ENCODE results near the gene SLC17A9. TPM values are rescaled to one million over a fixed set of nuclear protein-coding genes. Genes with fewer than 3 reads are reported as not detected.

The SLC17A9 gene
- total RNA-seq, 2 experiments from 2014 or later, result 47.3 to 48.5 TPM

DNA sequence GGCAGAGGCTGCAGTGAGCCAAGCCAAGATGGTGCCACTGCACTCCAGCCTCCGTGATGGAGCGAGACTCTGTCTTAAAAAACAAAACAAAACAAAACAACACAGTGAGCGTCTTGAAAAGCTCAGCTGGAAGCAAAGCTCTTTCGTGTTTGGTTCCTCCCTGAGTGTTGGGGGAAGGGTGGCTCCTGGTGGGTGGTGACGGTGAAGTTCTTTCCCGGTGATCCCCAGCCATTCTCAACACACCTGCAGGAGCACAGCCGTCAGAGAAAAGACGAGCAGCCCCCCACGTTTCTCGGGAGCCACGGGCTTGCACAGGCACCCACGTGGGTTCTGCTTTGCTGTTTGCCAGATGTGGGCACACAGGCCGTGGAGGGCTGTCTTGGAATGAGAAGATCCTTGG lies 51.0 kb downstream of the SLC17A9 start:
- ChIA-PET CTCF (no interaction called here), POLR2A (no interaction called here)

DNA sequence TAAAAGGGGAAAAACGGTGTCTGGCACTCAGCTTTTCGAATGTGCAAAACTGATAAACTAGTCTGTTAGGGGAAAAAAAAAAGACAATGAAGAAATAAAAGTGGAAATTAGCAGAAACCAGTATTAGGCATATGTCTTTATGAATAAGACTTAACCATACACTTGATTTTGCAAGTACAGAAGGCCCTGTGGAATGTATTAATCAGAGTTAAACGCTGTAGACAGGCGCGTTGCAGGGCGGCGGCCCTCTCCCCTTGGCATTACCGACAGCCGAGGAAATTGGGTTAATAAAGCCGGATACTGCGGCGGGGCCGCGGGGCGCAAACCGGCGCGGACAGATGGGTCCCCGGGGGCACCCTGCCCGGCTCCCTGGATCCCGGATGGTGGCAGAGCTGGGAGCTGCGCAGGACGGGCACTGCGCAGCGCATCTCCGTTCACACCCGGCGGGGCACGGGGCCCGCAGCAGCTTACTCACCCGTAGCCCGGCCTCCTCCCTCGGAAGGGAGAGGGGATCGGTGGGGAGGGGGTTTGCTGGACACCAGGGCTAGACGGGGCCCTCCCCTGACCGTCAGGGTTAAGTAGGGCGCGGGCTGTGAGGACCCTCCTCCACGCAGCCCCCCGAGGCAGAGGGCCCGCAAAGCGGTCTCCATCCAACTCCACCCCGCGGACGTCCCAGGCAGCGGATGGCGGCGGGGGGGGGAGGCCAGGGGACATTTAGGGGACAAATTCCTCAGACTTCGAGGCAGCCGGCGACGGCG lies 52.3 kb downstream of the SLC17A9 start:
- ChIA-PET CTCF (interaction anchor here (0.9 kb wide), 1 partner anchor 32 kb away, joined by 3 read pairs; no protein-coding TSS in a partner anchor), POLR2A (no interaction called here)

DNA sequence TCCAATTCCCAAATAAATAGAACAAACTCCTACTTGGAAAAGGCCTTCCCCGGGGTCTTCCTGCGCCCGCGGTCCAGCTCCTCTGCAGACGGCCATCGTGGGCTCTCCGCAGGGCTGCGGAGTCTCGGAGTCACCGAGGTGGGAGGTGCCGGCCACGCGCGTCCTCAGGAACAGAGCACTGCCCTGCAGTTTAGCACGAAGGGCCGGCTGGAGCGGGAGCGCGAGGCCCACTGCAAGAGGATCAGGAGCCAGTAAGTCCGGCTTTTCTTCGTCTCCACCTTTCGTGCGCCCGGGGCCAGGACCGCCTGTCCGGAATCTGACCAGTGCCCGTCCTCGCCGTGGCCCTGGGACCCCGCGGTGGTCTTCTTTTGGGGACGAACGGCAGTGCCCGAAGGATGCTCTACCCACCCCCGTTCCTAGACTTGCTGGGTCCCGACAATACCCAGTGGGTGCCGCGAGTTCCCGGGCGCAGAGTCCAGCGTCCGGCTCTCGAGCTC lies 52.9 kb downstream of the SLC17A9 start:
- CTCF ChIA-PET, result no interaction called here
- POLR2A ChIA-PET, result no interaction called here

DNA sequence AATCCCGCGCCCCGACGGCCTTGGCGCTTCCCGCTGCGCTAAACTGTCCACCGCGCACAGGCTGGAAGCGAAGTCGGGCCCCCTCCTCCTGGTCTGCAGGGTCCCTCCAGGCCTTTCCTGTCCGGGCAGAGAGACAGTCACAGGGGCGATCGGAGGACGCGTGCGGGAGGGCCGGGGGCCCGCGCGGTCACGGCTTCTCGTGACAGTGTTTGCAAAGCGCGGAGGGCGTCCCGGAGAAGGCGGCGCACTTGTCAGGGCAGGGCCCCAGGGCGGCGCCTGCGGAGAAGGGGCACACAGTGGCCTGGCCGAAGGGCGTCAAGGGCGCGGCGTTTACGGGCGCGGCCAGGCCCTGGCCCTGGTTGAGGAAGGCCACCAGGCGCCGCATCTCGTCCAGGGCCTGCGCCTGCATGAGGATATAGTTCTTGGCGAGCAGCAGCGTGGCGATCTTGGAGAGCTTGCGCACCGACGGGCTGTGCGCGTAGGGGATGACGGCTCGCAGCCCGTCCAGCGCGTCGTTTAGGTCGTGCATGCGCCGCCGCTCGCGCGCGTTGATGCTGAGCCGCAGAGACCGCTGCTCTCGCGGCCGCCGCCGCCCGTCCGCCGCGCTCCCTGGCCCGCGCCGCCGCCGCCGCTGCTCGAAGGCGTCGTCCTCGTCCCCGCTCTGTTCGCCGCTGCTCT lies 53.5 kb downstream of the SLC17A9 start:
- CTCF ChIA-PET, result interaction anchor here (1.3 kb wide), 1 partner anchor 24 kb away, joined by 3 read pairs; no protein-coding TSS in a partner anchor
- POLR2A ChIA-PET, result no interaction called here

DNA sequence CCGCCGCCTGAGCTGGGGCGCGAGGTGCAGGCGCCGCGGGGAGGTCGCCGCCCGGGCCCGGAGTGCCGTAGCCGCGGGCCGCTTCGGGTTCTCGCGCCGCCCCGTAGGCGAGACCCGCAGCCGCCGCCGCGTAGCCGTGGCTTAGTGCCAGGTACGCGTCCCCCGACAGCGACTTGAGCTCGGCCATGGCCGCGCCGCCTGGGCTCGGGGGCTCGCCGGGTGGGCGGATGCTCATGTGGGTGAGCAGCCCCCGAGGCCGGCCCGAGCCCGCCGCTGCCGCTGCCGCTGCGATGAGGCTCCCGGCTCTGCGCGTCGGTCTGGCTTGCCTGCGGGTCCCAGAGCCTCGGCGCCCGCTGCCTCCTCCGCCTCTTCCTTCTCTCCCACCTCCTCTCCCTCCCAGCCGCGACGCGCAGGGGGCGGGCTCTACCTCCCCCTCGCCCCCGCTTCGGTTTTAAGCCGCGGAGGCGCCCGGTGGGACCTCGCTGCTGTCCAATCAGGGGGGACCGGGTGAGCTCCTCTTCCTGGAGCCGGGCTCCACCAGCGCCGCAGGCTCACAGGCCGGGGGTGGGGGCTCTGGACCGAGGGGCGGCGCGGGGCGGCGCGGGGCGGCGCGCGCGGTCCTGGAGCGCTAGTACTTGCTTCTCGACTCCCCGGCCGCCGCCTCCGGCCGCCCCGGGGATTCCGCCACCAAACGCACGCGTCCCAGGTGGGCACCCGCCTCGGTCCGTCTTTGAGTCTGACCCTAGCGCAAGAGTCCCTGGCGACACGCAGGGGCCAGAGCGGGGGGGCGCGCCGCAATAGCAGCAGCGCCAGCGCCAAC lies 54.2 kb downstream of the SLC17A9 start, which contains the start of gene BHLHE23:
Gene BHLHE23, minus strand, starts transcription at position 425 of the 820 bp plus-strand sequence. Its CDS starts 190 bp downstream, at position 235.
- CTCF ChIA-PET, result interaction anchor here (1.3 kb wide), 1 partner anchor 25 kb away, joined by 3 read pairs; no protein-coding TSS in a partner anchor
- POLR2A ChIA-PET, result no interaction called here

DNA sequence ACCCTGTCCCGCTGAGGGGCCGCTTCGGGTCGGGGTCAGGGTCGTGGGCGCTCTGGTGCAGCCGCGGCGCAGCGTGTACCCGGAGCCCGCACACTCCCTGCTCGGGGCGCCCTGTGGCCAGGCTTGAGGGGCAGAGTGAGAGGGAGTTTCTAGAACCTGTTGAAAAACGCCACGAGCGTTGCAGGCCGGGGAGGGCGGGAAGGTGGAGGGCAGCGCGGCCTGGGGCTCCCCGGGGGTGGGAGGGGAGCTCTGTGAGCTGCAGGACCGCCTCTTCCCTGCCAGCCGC lies 54.8 kb downstream of the SLC17A9 start:
- ChIA-PET POLR2A (no interaction called here), CTCF (interaction anchor here (2.6 kb wide), 1 partner anchor 134 kb away, joined by 14 read pairs; no protein-coding TSS in a partner anchor)

DNA sequence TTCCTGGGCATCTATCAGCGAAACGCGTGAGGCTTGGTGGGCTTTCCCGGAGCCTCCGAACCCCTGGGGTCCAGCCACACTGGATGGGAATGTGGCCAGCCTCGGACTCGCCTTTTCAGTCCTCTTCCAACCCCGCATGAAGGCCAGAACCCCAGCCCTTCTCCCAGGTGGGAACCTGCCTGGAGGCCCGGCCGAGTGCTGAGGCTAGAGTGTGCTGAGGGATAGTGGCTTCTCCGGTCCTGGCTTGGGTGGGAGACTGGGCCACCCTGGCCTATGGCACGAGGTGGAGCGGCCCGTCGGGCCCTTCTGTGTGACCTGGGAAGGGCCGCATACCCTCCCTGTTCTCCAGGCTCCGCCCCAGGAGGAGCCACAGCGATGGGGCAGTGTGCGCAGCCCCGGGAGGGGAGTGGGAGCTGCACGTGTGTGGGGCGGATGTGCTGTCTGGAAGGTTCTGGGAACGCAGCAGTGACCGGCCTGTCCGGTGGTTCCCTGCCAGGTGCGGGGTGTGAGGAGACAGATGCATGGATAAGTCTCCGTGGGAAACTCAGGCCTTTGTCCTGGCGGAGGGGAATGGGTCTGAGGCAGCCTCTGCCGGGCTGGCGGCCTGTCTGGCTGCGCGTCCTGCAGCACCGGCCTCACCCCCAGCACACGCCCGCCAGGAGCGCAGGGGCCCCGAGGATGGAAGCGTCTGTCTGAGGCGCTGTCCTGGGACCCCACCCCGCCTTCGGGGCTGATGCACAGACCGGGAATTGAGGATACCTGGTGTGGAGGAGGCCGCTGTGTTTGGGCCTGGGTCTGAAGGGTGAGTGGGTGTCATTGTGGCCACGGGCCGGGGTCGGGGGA lies 55.4 kb downstream of the SLC17A9 start:
- POLR2A ChIA-PET, result no interaction called here
- CTCF ChIA-PET, result interaction anchor here (0.5 to 2.6 kb wide), 5 partner anchors 28 to 134 kb away, joined by 4 to 16 read pairs (median 12); no protein-coding TSS in a partner anchor

DNA sequence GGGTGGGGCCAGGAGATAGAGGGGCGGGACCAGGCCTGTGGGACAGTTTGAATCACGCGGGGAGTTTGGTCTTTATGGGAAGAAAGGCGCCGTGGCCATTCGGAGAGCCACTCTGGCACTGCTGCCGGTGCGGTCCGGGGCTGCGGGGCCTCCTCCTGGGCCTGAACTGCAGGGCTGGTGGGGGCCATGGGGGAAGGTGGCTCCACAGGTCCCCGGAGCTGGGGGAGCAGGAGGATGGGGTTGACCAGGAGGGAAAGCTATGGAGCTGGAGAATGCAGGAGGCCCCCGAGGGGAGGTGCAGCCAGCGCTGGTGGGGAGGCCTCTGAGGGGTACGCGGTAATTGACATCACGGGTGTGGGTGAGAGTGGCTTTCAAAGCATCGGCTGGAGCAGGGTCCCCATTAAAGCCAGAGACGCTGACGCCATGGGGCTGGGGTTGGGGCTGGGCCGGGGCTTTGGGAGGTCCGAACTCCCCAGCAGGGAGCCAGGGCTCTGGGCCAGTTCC lies 56.1 kb downstream of the SLC17A9 start:
- ChIA-PET CTCF (interaction anchor here (0.5 to 2.6 kb wide), 16 partner anchors 10 to 147 kb away, joined by 3 to 16 read pairs (median 4); partner anchors contain the start of gene TCFL5), POLR2A (no interaction called here)

DNA sequence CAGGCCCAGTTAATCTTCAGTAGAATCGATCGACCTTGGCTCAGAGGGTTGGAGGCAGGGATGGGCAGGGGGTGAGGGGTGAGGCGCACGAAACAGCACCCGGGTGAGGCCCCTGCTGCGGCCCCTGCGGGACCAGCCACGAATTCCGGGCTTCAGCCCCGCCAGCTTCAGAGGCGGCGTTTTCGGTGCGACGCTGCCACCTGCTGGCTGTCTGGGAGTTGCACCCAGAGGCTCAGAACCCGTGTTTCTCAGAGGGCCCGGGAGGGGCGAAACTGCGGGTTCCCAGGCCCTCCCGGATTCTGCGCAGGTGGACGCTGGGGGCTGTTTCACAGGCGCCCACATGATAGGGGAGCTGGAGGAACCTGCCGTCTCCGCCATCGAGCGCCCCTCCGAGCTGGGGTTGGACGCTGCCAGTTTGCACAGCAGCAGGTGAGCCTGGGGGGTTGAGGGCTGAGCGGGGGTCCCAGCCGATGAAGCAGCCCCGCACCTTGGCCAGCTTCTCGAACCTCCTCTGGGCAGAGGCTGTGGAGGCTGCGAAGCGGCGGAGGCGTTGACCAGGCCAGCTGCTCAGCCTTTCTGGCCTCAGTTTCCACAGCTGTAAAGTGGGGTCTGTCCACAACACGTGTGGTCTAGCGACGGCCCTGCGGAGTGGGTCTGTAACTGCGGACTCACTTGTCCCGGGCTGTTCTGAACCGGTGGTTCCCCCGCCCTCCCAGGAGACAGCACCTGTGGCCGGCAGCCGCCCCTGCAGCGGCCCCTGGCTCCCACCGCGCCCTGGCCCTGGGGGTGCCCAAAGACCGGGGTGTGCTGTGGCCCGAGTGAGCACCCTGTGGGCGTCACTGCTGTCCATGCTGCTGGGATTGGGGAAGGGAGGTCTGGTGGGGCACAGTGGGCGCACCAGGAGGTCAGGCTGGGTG lies 56.8 kb downstream of the SLC17A9 start:
- ChIA-PET CTCF (interaction anchor here (0.6 to 2.6 kb wide), 19 partner anchors 8 to 148 kb away, joined by 3 to 16 read pairs (median 4); partner anchors contain the start of gene TCFL5), POLR2A (interaction anchor here (1.0 kb wide), 1 partner anchor 37 kb away, joined by 4 read pairs; no protein-coding TSS in a partner anchor)

DNA sequence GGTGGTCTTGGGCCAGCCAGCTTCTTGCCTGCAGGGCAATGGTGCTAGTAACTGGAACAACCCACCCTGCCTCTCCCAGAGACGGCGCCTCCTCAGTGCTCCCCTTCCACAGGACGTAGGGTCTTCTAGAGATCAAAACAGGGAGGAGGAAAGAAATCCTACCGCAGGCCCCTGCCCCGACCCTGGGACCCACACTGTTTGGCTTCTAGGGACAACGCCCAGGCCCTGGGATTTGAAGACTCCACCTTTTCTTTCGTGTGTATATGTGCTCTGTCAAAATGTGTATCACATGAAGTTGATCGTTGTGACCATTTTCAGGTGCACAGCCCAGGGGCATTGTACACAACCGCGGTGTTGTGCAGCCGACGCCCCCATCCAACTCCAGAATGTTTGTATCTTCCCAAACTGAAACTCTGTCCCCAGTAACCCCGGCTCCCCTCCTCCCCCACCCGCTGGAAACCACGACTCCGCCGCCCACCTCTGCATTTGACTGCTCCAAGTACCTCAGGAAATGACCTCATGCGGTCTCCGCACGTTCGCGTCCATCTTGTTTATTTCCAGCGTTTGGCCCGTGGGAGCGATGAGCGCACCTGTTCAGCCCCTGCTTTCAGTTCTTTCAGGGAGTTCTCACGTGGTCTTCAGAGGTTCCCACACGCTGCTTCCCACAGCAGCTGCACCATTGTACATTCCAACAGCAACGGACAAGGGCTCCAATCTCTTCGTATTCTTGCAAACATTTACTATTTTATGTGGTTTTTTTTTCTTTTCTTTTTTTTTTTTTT lies 57.7 kb downstream of the SLC17A9 start:
- CTCF ChIA-PET, result interaction anchor here (0.6 to 3.1 kb wide), 10 partner anchors 9 to 137 kb away, joined by 3 to 14 read pairs (median 4); no protein-coding TSS in a partner anchor

DNA sequence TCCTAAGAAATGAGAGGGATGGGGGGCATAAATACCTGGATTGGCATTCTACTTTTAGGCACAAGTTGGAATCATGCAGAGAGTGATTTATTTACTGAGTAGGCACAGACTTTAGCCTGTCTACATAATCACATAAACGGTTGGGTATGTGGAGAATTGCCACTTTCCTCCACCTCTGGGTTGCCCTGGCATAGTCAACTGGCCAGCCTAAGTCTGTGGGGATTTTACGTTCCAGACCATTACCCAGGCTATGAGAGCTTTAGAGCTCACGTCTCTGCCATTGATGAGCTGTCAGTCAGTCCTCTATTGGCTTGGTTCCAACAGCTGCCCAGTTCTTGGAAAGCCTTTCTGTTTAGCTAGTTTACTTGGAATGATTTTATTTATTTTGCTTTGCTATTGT lies 59.3 kb downstream of the SLC17A9 start:
- CTCF ChIA-PET, result interaction anchor here (1.4 to 3.1 kb wide), 3 partner anchors 32 to 139 kb away, joined by 5 to 14 read pairs (median 5); no protein-coding TSS in a partner anchor
- POLR2A ChIA-PET, result no interaction called here

More for the DNA sequence above, 57.7 kb downstream of the SLC17A9 start:
- POLR2A ChIA-PET, result interaction anchor here (1.0 kb wide), 1 partner anchor 38 kb away, joined by 4 read pairs; no protein-coding TSS in a partner anchor

DNA sequence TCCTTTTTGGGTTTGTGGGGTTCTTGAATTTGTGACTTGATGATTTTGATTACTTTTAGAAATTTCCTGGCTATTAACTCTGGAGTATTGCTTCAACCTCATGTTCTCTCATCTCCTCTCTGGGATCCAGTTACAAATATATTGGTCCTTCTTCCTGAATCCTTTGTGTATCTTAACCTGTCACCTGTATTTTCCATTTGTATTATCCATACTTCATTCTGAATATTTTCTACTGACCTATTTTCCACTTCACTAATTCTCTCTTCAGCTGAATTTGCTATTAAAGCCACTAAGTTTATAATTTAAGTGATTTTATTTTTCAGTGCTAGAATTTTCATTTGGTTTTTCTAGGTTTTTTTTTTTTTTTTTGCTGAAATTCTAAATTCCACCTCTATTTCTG lies 60.7 kb downstream of the SLC17A9 start:
- CTCF ChIA-PET, result interaction anchor here (3.1 kb wide), 1 partner anchor 40 kb away, joined by 14 read pairs; no protein-coding TSS in a partner anchor

DNA sequence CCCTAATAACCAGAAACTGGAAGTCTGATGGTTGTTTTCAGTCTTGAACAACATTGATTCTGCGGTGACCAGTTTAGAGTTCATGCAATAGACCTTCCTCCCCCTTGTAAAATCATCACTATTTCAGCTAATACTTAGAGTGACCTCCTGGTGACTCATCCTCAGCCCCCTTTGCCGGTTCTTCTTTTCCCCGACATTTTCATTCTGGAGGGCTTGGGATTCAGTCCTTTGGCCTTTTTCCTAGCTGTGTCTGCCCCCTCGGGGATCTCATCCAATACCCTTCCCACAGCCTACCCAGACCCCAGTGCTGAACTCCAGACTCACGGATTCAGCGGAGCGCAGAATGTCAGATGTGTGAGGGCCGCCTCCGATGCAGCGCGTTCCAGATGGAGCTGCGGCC lies 61.8 kb downstream of the SLC17A9 start:
- ChIA-PET CTCF (interaction anchor here (1.8 kb wide), 1 partner anchor 41 kb away, joined by 5 read pairs; no protein-coding TSS in a partner anchor), POLR2A (no interaction called here)

More for the DNA sequence above, 60.7 kb downstream of the SLC17A9 start:
- POLR2A ChIA-PET, result no interaction called here

DNA sequence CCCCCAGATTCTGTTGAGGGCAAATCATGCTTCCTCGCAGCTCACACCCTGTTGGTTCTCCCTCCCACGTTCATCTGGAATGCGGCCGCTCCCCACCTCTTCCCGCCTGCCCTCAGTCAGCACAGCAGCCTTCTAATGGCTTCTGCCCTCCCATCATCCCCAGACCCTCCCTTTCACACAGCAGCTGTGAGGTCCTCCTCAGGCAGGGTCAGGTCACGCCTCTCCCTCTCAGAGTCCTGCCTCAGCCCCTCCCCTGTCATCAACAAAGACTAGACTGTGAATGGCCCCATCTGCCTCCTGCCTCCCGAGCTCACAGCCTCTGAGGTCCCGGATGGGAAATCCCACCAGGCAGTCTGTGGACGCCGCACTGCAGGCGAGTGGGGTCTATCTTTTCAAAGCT lies 62.2 kb downstream of the SLC17A9 start:
- ChIA-PET POLR2A (no interaction called here), CTCF (interaction anchor here (1.8 kb wide), 1 partner anchor 42 kb away, joined by 5 read pairs; no protein-coding TSS in a partner anchor)

DNA sequence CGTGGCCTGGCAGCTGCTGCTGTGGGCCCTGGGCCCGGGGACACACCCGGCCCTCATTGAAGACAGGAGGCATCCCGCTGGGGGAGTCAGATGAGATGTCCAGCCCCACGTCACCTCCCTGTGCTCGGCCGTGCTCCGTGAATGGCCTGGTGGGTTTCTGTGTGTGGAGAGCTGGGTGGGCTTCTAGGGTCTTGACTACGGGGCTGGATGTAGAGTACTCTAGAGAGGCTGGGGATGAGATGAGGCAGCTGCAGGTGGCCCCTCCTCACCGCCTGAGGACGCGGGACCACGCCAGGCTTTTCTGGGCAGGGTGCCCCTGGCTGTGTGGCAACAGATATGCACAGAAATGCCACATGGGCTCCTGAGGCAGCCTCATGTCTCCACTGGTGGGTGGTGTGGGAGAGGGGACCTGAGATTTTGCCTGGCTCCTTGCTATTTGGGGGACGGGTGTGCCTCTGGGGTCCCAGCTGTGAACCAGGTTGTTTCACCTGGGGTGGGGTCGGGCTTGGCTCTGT lies 62.7 kb downstream of the SLC17A9 start:
- CTCF ChIA-PET, result interaction anchor here (0.9 to 1.8 kb wide), 2 partner anchors 42 to 157 kb away, joined by 3 to 5 read pairs; no protein-coding TSS in a partner anchor

More for the DNA sequence above, 62.7 kb downstream of the SLC17A9 start:
- POLR2A ChIA-PET, result no interaction called here

Measured in activated CD8-positive, alpha-beta memory T cell treated with anti-CD3 and anti-CD28 coated beads for 36 hours (primary cell).